ENCODE data around the gene CASQ2.

The CASQ2 gene

GRCh38 chr1:115685029-115685705 lies 83.3 kb downstream of the CASQ2 start:
- DNase-seq (ENCODE audit: insufficient read length, low spot score) (no peak), FAIRE-seq (no peak)
- TF ChIP-seq POLR2A (IDR thresholded peaks at IDR 0.05; ENCODE audit: low read depth, low read length) (no peak), TAF1 (IDR thresholded peaks at IDR 0.05; ENCODE audit: low read depth, low read length) (no peak), SPI1 (IDR thresholded peaks at IDR 0.05; ENCODE audit: low read depth, low read length) (no peak), POU2F2 (IDR thresholded peaks at IDR 0.05; ENCODE audit: low read depth, low read length) (no peak), POLR2AphosphoS5 (IDR thresholded peaks at IDR 0.05; ENCODE audit: low read depth, low read length) (no peak), PAX5 (IDR thresholded peaks at IDR 0.05; ENCODE audit: insufficient read depth, low read length, severe bottlenecking) (no peak)

- no peak for TF ChIP-seq PAX5 (IDR thresholded peaks at IDR 0.05; ENCODE audit: insufficient read depth, low read length, severe bottlenecking)
- TF ChIP-seq POLR2AphosphoS5 (IDR thresholded peaks at IDR 0.05; ENCODE audit: low read depth, low read length), result no peak
- FAIRE-seq (no peak), DNase-seq (ENCODE audit: insufficient read length, low spot score) (no peak)
Observed at GRCh38 chr1:115682792-115683191, 85.7 kb downstream of the CASQ2 start.

GRCh38 chr1:115680730-115681111 lies 87.8 kb downstream of the CASQ2 start:
- FAIRE-seq, result no peak
- DNase-seq (ENCODE audit: insufficient read length, low spot score), result no peak
- TF ChIP-seq PAX5 (IDR thresholded peaks at IDR 0.05; ENCODE audit: insufficient read depth, low read length, severe bottlenecking), result no peak
- no peak for TF ChIP-seq POLR2A (IDR thresholded peaks at IDR 0.05; ENCODE audit: low read depth, low read length)
- TF ChIP-seq POU2F2 (IDR thresholded peaks at IDR 0.05; ENCODE audit: low read depth, low read length), result no peak
- no peak for TF ChIP-seq POLR2AphosphoS5 (IDR thresholded peaks at IDR 0.05; ENCODE audit: low read depth, low read length)
- no peak for TF ChIP-seq TAF1 (IDR thresholded peaks at IDR 0.05; ENCODE audit: low read depth, low read length)
- no peak for TF ChIP-seq SPI1 (IDR thresholded peaks at IDR 0.05; ENCODE audit: low read depth, low read length)

GRCh38 chr1:115679141-115679611 lies 89.3 kb downstream of the CASQ2 start:
- FAIRE-seq, result no peak
- DNase-seq (ENCODE audit: insufficient read length, low spot score), result no peak
- TF ChIP-seq SPI1 (IDR thresholded peaks at IDR 0.05; ENCODE audit: low read depth, low read length) (no peak), PAX5 (IDR thresholded peaks at IDR 0.05; ENCODE audit: insufficient read depth, low read length, severe bottlenecking) (no peak), TAF1 (IDR thresholded peaks at IDR 0.05; ENCODE audit: low read depth, low read length) (no peak), POLR2AphosphoS5 (IDR thresholded peaks at IDR 0.05; ENCODE audit: low read depth, low read length) (no peak), POLR2A (IDR thresholded peaks at IDR 0.05; ENCODE audit: low read depth, low read length) (no peak), POU2F2 (IDR thresholded peaks at IDR 0.05; ENCODE audit: low read depth, low read length) (no peak)

- DNase-seq (ENCODE audit: insufficient read length, low spot score) (no peak), FAIRE-seq (no peak)
- TF ChIP-seq SPI1 (IDR thresholded peaks at IDR 0.05; ENCODE audit: low read depth, low read length), result no peak
- TF ChIP-seq POLR2A (IDR thresholded peaks at IDR 0.05; ENCODE audit: low read depth, low read length), result no peak
- TF ChIP-seq PAX5 (IDR thresholded peaks at IDR 0.05; ENCODE audit: insufficient read depth, low read length, severe bottlenecking), result no peak
- no peak for TF ChIP-seq TAF1 (IDR thresholded peaks at IDR 0.05; ENCODE audit: low read depth, low read length)
- TF ChIP-seq POU2F2 (IDR thresholded peaks at IDR 0.05; ENCODE audit: low read depth, low read length), result no peak
- no peak for TF ChIP-seq POLR2AphosphoS5 (IDR thresholded peaks at IDR 0.05; ENCODE audit: low read depth, low read length)
Observed at GRCh38 chr1:115678141-115678540, 90.4 kb downstream of the CASQ2 start.

GRCh38 chr1:115677565-115677964 lies 90.9 kb downstream of the CASQ2 start:
- no peak for TF ChIP-seq PAX5 (IDR thresholded peaks at IDR 0.05; ENCODE audit: insufficient read depth, low read length, severe bottlenecking)
- no peak for TF ChIP-seq POLR2AphosphoS5 (IDR thresholded peaks at IDR 0.05; ENCODE audit: low read depth, low read length)
- no peak for TF ChIP-seq SPI1 (IDR thresholded peaks at IDR 0.05; ENCODE audit: low read depth, low read length)
- TF ChIP-seq POLR2A (IDR thresholded peaks at IDR 0.05; ENCODE audit: low read depth, low read length), result no peak
- no peak for TF ChIP-seq POU2F2 (IDR thresholded peaks at IDR 0.05; ENCODE audit: low read depth, low read length)
- no peak for TF ChIP-seq TAF1 (IDR thresholded peaks at IDR 0.05; ENCODE audit: low read depth, low read length)
- FAIRE-seq (no peak), DNase-seq (ENCODE audit: insufficient read length, low spot score) (no peak)

- DNase-seq (ENCODE audit: insufficient read length, low spot score), result peak; percentile 24
- TF ChIP-seq SPI1 (IDR thresholded peaks at IDR 0.05; ENCODE audit: low read depth, low read length) (no peak), PAX5 (IDR thresholded peaks at IDR 0.05; ENCODE audit: insufficient read depth, low read length, severe bottlenecking) (peak; percentile 38)
- no peak for FAIRE-seq
Observed at GRCh38 chr1:115677182-115677555, 91.3 kb downstream of the CASQ2 start.

GRCh38 chr1:115676498-115677181 lies 91.9 kb downstream of the CASQ2 start:
- FAIRE-seq, result no peak
- TF ChIP-seq POU2F2 (IDR thresholded peaks at IDR 0.05; ENCODE audit: low read depth, low read length) (no peak), POLR2AphosphoS5 (IDR thresholded peaks at IDR 0.05; ENCODE audit: low read depth, low read length) (no peak), POLR2A (IDR thresholded peaks at IDR 0.05; ENCODE audit: low read depth, low read length) (no peak), TAF1 (IDR thresholded peaks at IDR 0.05; ENCODE audit: low read depth, low read length) (no peak), SPI1 (IDR thresholded peaks at IDR 0.05; ENCODE audit: low read depth, low read length) (no peak), PAX5 (IDR thresholded peaks at IDR 0.05; ENCODE audit: insufficient read depth, low read length, severe bottlenecking) (no peak)
- DNase-seq (ENCODE audit: insufficient read length, low spot score), result no peak

GRCh38 chr1:115672224-115673009 lies 96.1 kb downstream of the CASQ2 start:
- FAIRE-seq (no peak), DNase-seq (ENCODE audit: insufficient read length, low spot score) (no peak)
- no peak for TF ChIP-seq SPI1 (IDR thresholded peaks at IDR 0.05; ENCODE audit: low read depth, low read length)
- TF ChIP-seq POLR2A (IDR thresholded peaks at IDR 0.05; ENCODE audit: low read depth, low read length), result no peak
- TF ChIP-seq POLR2AphosphoS5 (IDR thresholded peaks at IDR 0.05; ENCODE audit: low read depth, low read length), result no peak
- no peak for TF ChIP-seq POU2F2 (IDR thresholded peaks at IDR 0.05; ENCODE audit: low read depth, low read length)
- no peak for TF ChIP-seq TAF1 (IDR thresholded peaks at IDR 0.05; ENCODE audit: low read depth, low read length)
- no peak for TF ChIP-seq PAX5 (IDR thresholded peaks at IDR 0.05; ENCODE audit: insufficient read depth, low read length, severe bottlenecking)
